NCI-H2029 (cell line): ENCODE measurements around the gene SRP9.
"Not testable (repeated sequence)": the region's sequence is repeated elsewhere in the genome, so short reads cannot be mapped to it uniquely, and the experiment has no call there.

Experiments used
- DNase-seq: peaks from one replicate; lab custom pipeline; 2025; lab: John Stamatoyannopoulos, UW

SRP9 gene

GRCh38 chr1:225814381-225814780 lies 36.8 kb downstream of the SRP9 start:
- DNase-seq, result no peak

- not testable (repeated sequence) for DNase-seq
Measured at GRCh38 chr1:225815090-225815489, 37.5 kb downstream of the SRP9 start.

- DNase-seq, result peak; percentile 79
Measured at GRCh38 chr1:225815526-225816178, 38.0 kb downstream of the SRP9 start.

GRCh38 chr1:225816643-225817538 lies 39.3 kb downstream of the SRP9 start:
- DNase-seq, result no peak

GRCh38 chr1:225817611-225818061 lies 40.0 kb downstream of the SRP9 start:
- peak; percentile 52 for DNase-seq

- DNase-seq, result no peak
Measured at GRCh38 chr1:225818229-225818628, 40.6 kb downstream of the SRP9 start.

GRCh38 chr1:225819346-225820192 lies 41.9 kb downstream of the SRP9 start:
- no peak for DNase-seq

GRCh38 chr1:225820522-225821120 lies 43.0 kb downstream of the SRP9 start:
- DNase-seq, result no peak

- no peak for DNase-seq
Measured at GRCh38 chr1:225822655-225823403, 45.2 kb downstream of the SRP9 start.

- no peak for DNase-seq
Measured at GRCh38 chr1:225823811-225824261, 46.2 kb downstream of the SRP9 start.

GRCh38 chr1:225824533-225824941 lies 46.9 kb downstream of the SRP9 start:
- DNase-seq, result peak; percentile 61

GRCh38 chr1:225825078-225825477 lies 47.5 kb downstream of the SRP9 start:
- peak; percentile 63 for DNase-seq

GRCh38 chr1:225825607-225826007 lies 48.0 kb downstream of the SRP9 start:
- no peak for DNase-seq

GRCh38 chr1:225827076-225827475 lies 49.5 kb downstream of the SRP9 start:
- DNase-seq, result no peak

- DNase-seq, result no peak
Measured at GRCh38 chr1:225828706-225829345, 51.2 kb downstream of the SRP9 start.

- DNase-seq, result no peak
Measured at GRCh38 chr1:225830841-225831240, 53.2 kb downstream of the SRP9 start.

GRCh38 chr1:225834417-225835329 lies 57.0 kb downstream of the SRP9 start:
- DNase-seq, result peak; percentile 85

- DNase-seq, result peak; percentile 17
Measured at GRCh38 chr1:225835856-225836255, 58.2 kb downstream of the SRP9 start.

- DNase-seq, result not testable (repeated sequence)
Measured at GRCh38 chr1:225836296-225836695, 58.7 kb downstream of the SRP9 start.
